T-cell (primary cell): ENCODE measurements around the gene SNTN. TPM values are rescaled to one million over a fixed set of nuclear protein-coding genes. Genes with fewer than 3 reads are reported as not detected.

Source experiments
- ATAC-seq, 4 experiments: fragments of 200-7000 bp in 3 of 4; fragments of 150-1000 bp in 1 of 4; cut with Tn5 transposase; replicated peaks in 1 of 4; 1 replicate in 3 of 4; 2 replicates in 1 of 4; pipeline ENCODE4 v1.10.0; 2021; ENCODE audit warnings: moderate library complexity in 3 of 4, mild to moderate bottlenecking in 2 of 4, moderate number of reproducible peaks in 1 of 4
- CTCF ChIA-PET, 2 donors: fragments of 300-600 bp; sonication (Branson Sonifier 250); formaldehyde crosslinking; loops; one replicate each; lab custom pipeline; 2022; ENCODE audit warnings: antibody characterized with exemption in 2 of 2; lab: Charles Lee
- POLR2A ChIA-PET, 2 donors: fragments of 300-600 bp; sonication (Branson Sonifier 250); formaldehyde crosslinking; loops; one replicate each; lab custom pipeline; 2022; ENCODE audit warnings: antibody characterized with exemption in 2 of 2; lab: Charles Lee
- DNase-seq, 35 experiments: peaks; one replicate each; pipeline versions ENCODE4 v3.0.0 to v3.0.0-alpha.2; 2013 to 2023
- H3K27ac ChIP-seq: one replicate; pipeline ENCODE4 v1.5.1; 2013; ENCODE audit warnings: low read length
- H3K27me3 ChIP-seq, 2 experiments: replicated peaks in 1 of 2; 1 replicate in 1 of 2; 2 replicates in 1 of 2; pipeline versions ENCODE4 v1.6.1 to v1.7.0; 2013; ENCODE audit warnings: low read length in 1 of 2, mixed read lengths in 1 of 2; ENCODE audit not compliant: control insufficient read depth in 2 of 2, insufficient read depth in 2 of 2; ENCODE audit errors: extremely low read depth in 1 of 2
- H3K36me3 ChIP-seq, 2 donors: 1 replicate in 1 of 2; 2 replicates in 1 of 2; pipeline versions ENCODE4 v1.6.1 to v1.7.0; 2013; ENCODE audit warnings: low read length in 1 of 2; ENCODE audit not compliant: control insufficient read depth in 2 of 2, insufficient read depth in 1 of 2; ENCODE audit errors: extremely low read depth in 1 of 2
- H3K4me1 ChIP-seq, 2 experiments: 1 replicate in 1 of 2; 2 replicates in 1 of 2; pipeline versions ENCODE4 v1.6.1 to v1.7.0; 2013; ENCODE audit warnings: low read length in 2 of 2, mixed read lengths in 1 of 2; ENCODE audit not compliant: insufficient read depth in 2 of 2, control insufficient read depth in 1 of 2; ENCODE audit errors: extremely low read depth in 1 of 2
- H3K4me3 ChIP-seq, 2 donors: 1 replicate in 1 of 2; 2 replicates in 1 of 2; pipeline versions ENCODE4 v1.5.1 to v1.7.0; 2013; ENCODE audit warnings: mild to moderate bottlenecking in 2 of 2, low read length in 1 of 2, moderate library complexity in 1 of 2; ENCODE audit not compliant: control insufficient read depth in 1 of 2; ENCODE audit errors: extremely low read depth in 1 of 2
- H3K9me3 ChIP-seq: 2 replicates; pipeline ENCODE4 v1.7.0; 2013
- H3K27ac Mint-ChIP-seq, 2 donors: one replicate each; pipeline ENCODE4 v1.8.0; 2020 to 2021; ENCODE audit warnings: mild to moderate bottlenecking in 2 of 2, mixed read lengths in 2 of 2
- H3K27me3 Mint-ChIP-seq, 2 donors: one replicate each; pipeline ENCODE4 v1.8.0; 2021 to 2022; ENCODE audit warnings: mixed read lengths in 2 of 2
- H3K36me3 Mint-ChIP-seq: one replicate; pipeline ENCODE4 v1.8.0; 2021; ENCODE audit warnings: mixed read lengths
- H3K4me1 Mint-ChIP-seq, 3 donors: one replicate each; pipeline ENCODE4 v1.8.0; 2020 to 2022; ENCODE audit warnings: mixed read lengths in 3 of 3, mild to moderate bottlenecking in 1 of 3
- H3K4me3 Mint-ChIP-seq, 3 donors: one replicate each; pipeline ENCODE4 v1.8.0; 2020 to 2022; ENCODE audit warnings: mild to moderate bottlenecking in 3 of 3, mixed read lengths in 3 of 3, moderate library complexity in 3 of 3
- H3K9me3 Mint-ChIP-seq, 3 donors: one replicate each; pipeline ENCODE4 v1.8.0; 2020 to 2022; ENCODE audit warnings: mixed read lengths in 3 of 3
- WGBS: methylation state at CpG from one replicate; pipeline ENCODE4 v1.1.5; 2013; ENCODE audit warnings: missing lambda C conversion rate; ENCODE audit not compliant: insufficient coverage; 5-methylcytosine and 5-hydroxymethylcytosine counted together
- total RNA-seq, 35 experiments: library from RNA in 6 of 35; stranded (reverse) in 6 of 35; fragments of 120-200 nt in 1 of 35; gene quantifications; one replicate each; pipeline versions ENCODE4 v1.2.1 to v1.2.4 and lab custom pipeline; 2013 to 2026

The SNTN gene
- total RNA-seq, 5 donors from 2014 or later (not counting 1 experiment from before 2014, with no cell fraction given): not detected

DNA sequence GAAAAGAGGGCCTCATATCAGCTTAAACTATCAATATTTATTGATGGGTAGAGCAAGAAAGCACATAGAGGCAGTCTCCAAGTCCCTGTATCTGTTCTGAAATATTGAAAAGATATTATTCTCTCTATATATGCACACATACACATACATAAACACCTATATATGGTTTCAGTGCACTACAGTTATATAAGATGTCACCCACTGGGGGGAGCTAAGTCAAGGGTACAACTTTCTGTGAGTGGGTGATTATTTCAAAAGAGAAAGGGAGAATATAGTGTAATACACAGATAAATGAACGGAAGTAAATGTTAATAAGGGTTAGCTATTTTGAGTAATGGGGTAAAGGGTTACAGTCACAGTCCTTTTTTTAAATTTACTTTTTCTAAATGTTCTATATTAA is 8.8 kb downstream of the SNTN start:
- no peak overlapping the region for H3K27ac ChIP-seq
- WGBS: no CpG with 5 or more reads among the region's 1 CpG
- ChIA-PET CTCF (no interaction called here), POLR2A (no interaction called here)
- Mint-ChIP-seq H3K4me3 (no peak overlapping the region), H3K27me3 (no peaks in the 10 kb centered on the region), H3K36me3 (no peaks in the 10 kb centered on the region), H3K9me3 (no peaks in the 10 kb centered on the region), H3K27ac (no peak overlapping the region), H3K4me1 (no peaks in the 10 kb centered on the region)
- H3K27me3 ChIP-seq: no peaks in the 10 kb centered on the region
- no peaks in the 10 kb centered on the region for H3K9me3 ChIP-seq
- no peak overlapping the region for H3K4me3 ChIP-seq
- ATAC-seq: no peak
- DNase-seq: no peak
- no peaks in the 10 kb centered on the region for H3K4me1 ChIP-seq
- H3K36me3 ChIP-seq: no peaks in the 10 kb centered on the region

DNA sequence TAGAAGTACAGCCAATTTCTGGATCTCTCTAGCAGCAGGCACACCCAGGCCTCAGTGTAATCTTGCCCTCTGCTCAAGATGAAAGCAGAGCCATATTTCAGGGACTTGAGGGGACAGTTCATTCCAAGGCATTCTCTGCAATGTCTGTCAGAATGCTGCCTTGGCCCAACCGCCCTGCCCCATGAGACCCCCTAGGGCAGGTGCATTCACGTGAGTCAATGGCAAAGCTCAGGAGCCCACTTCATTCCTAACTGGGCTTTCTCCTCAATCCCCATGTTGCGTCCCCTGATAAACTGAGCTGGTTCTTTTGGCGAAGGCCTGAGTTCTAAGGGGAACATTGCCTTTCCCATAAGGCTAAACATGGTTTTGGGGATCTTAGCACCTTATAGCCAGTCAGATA is 9.5 kb downstream of the SNTN start:
- 69% methylated on average over 2 of the region's 4 CpGs for WGBS
- no peaks in the 10 kb centered on the region for H3K27me3 ChIP-seq
- H3K27ac Mint-ChIP-seq: no peak overlapping the region
- no peaks in the 10 kb centered on the region for H3K9me3 ChIP-seq
- no peak overlapping the region for H3K4me3 Mint-ChIP-seq
- H3K4me1 Mint-ChIP-seq: no peaks in the 10 kb centered on the region
- H3K4me3 ChIP-seq: no peak overlapping the region
- no peaks in the 10 kb centered on the region for H3K9me3 Mint-ChIP-seq
- no peak overlapping the region for H3K27ac ChIP-seq
- no peak for DNase-seq
- no peaks in the 10 kb centered on the region for H3K4me1 ChIP-seq
- no peaks in the 10 kb centered on the region for H3K27me3 Mint-ChIP-seq
- ChIA-PET CTCF (no interaction called here), POLR2A (no interaction called here)
- no peaks in the 10 kb centered on the region for H3K36me3 Mint-ChIP-seq
- no peak for ATAC-seq
- no peaks in the 10 kb centered on the region for H3K36me3 ChIP-seq

DNA sequence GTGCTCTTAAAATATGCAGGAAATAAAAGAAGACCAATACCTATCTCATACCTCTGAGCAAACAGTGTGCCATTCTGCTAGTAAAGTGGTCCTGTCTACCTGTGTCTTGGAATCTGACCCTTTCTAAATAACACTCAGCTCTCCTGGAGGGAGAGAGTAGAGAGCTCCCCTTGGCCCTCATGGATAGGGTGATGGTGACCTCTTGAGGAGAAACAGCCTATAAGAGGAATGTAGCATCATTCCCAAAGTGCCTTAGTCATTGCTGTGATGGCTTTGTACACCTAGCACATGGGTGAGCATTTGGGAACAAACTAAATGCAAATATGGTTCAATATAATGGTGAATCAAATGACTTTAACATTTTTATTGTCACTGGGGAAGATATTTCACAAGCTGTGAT is 10.0 kb downstream of the SNTN start:
- no peak overlapping the region for H3K27ac ChIP-seq
- no peak overlapping the region for H3K27ac Mint-ChIP-seq
- H3K4me1 Mint-ChIP-seq: no peaks in the 10 kb centered on the region
- H3K4me3 Mint-ChIP-seq: no peak overlapping the region
- H3K27me3 ChIP-seq: no peaks in the 10 kb centered on the region
- no peaks in the 10 kb centered on the region for H3K9me3 Mint-ChIP-seq
- H3K4me3 ChIP-seq: no peak overlapping the region
- no peaks in the 10 kb centered on the region for H3K36me3 ChIP-seq
- CTCF ChIA-PET: no interaction called here
- no peaks in the 10 kb centered on the region for H3K36me3 Mint-ChIP-seq
- H3K27me3 Mint-ChIP-seq: no peaks in the 10 kb centered on the region
- POLR2A ChIA-PET: no interaction called here
- no peaks in the 10 kb centered on the region for H3K4me1 ChIP-seq
- no peak for DNase-seq
- ATAC-seq: no peak
- no peaks in the 10 kb centered on the region for H3K9me3 ChIP-seq

DNA sequence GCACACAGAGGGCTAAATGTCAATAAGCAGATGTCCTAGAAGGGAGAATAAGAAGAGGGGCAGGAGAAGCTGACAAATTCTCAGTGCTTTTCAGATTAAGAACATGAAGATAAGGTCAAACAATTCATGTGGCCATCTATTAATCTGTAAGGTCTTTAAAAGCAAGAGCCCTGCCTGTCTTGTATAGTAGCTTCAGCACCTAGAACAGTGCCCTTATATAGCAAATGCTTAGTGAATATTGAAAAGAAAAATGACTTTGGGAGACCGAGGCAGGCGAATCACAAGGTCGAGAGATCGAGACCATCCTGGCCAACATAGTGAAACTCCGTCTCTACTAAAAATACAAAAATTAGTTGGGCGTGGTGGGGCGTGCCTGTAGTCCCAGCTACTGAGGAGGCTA is 18.1 kb downstream of the SNTN start:
- ATAC-seq: no peak
- ChIA-PET CTCF (no interaction called here), POLR2A (no interaction called here)
- 94% methylated on average over 7 of the region's 7 CpGs for WGBS
- peaks cover 0 to 3% of the 10 kb centered on the region in 2 donors for H3K27me3 Mint-ChIP-seq
- Histone ChIP-seq H3K36me3 (no peaks in the 10 kb centered on the region), H3K9me3 (no peaks in the 10 kb centered on the region), H3K4me3 (no peak overlapping the region), H3K27me3 (no peaks in the 10 kb centered on the region), H3K27ac (no peak overlapping the region), H3K4me1 (no peaks in the 10 kb centered on the region)
- no peak for DNase-seq
- no peaks in the 10 kb centered on the region for H3K36me3 Mint-ChIP-seq
- H3K9me3 Mint-ChIP-seq: peaks cover 0 to 7% (median 0%) of the 10 kb centered on the region in 3 donors
- H3K4me1 Mint-ChIP-seq: no peaks in the 10 kb centered on the region
- no peak overlapping the region for H3K27ac Mint-ChIP-seq
- no peak overlapping the region for H3K4me3 Mint-ChIP-seq

DNA sequence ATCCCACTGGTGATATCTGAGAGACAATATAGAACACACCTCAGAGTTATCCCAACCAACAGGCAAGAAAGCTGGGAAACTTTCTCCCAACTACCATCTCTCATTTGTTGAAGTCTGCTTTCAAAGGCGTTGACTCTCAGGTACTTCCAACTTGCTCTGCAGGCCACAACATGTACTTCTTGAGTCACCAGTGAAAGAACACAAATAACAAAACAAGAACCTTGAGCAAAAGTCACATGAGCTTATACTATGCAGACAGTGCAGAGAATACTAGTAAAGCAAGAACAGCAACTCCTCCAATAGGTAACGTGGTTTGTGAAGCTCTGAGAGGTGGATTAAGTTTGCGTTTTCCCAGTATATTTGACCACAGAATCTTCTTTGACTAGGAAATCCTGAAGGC is 20.6 kb downstream of the SNTN start:
- Mint-ChIP-seq H3K27me3 (peaks cover 0 to under 1% of the 10 kb centered on the region in 2 donors), H3K9me3 (peaks cover 0 to 4% (median 0%) of the 10 kb centered on the region in 3 donors), H3K4me3 (no peak overlapping the region), H3K27ac (no peak overlapping the region), H3K4me1 (no peaks in the 10 kb centered on the region), H3K36me3 (no peaks in the 10 kb centered on the region)
- Histone ChIP-seq H3K27me3 (no peaks in the 10 kb centered on the region), H3K9me3 (no peaks in the 10 kb centered on the region), H3K36me3 (no peaks in the 10 kb centered on the region), H3K4me1 (no peaks in the 10 kb centered on the region), H3K27ac (no peak overlapping the region), H3K4me3 (no peak overlapping the region)
- DNase-seq (no peak), ATAC-seq (no peak)
- 60% methylated on average over 2 of the region's 3 CpGs for WGBS
- ChIA-PET CTCF (no interaction called here), POLR2A (interaction anchor here in 1 of 2 donors (0.6 kb wide), 1 partner anchor 117 kb away, joined by 7 read pairs; no protein-coding TSS in a partner anchor)

- WGBS: 87% methylated on average over 2 of the region's 2 CpGs
- POLR2A ChIA-PET: interaction anchor here in 1 of 2 donors (0.6 kb wide), 1 partner anchor 27 kb away, joined by 3 read pairs; no protein-coding TSS in a partner anchor
- H3K27ac Mint-ChIP-seq: no peak overlapping the region
Measured at GRCh38 chr3:63674586-63674985, 22.1 kb downstream of the SNTN start.

GRCh38 chr3:63679186-63679585 is 26.7 kb downstream of the SNTN start:
- no peak overlapping the region for H3K27ac Mint-ChIP-seq
- H3K4me1 Mint-ChIP-seq: no peaks in the 10 kb centered on the region
- POLR2A ChIA-PET: no interaction called here
- no peaks in the 10 kb centered on the region for H3K36me3 Mint-ChIP-seq
- ATAC-seq (no peak), DNase-seq (no peak)
- no peaks in the 10 kb centered on the region for H3K27me3 ChIP-seq
- no peak overlapping the region for H3K27ac ChIP-seq
- no peak overlapping the region for H3K4me3 ChIP-seq
- WGBS: no CpG with 5 or more reads among the region's 1 CpG
- no peaks in the 10 kb centered on the region for H3K9me3 Mint-ChIP-seq
- no peaks in the 10 kb centered on the region for H3K36me3 ChIP-seq
- CTCF ChIA-PET: no interaction called here
- no peaks in the 10 kb centered on the region for H3K27me3 Mint-ChIP-seq
- H3K4me3 Mint-ChIP-seq: no peak overlapping the region
- no peaks in the 10 kb centered on the region for H3K4me1 ChIP-seq
- no peaks in the 10 kb centered on the region for H3K9me3 ChIP-seq

More at GRCh38 chr3:63674586-63674985, 22.1 kb downstream of the SNTN start:
- Mint-ChIP-seq H3K9me3 (no peaks in the 10 kb centered on the region), H3K27me3 (no peaks in the 10 kb centered on the region), H3K36me3 (no peaks in the 10 kb centered on the region), H3K4me3 (no peak overlapping the region), H3K4me1 (no peaks in the 10 kb centered on the region)
- Histone ChIP-seq H3K36me3 (no peaks in the 10 kb centered on the region), H3K27me3 (no peaks in the 10 kb centered on the region), H3K4me1 (no peaks in the 10 kb centered on the region), H3K27ac (no peak overlapping the region), H3K4me3 (no peak overlapping the region), H3K9me3 (no peaks in the 10 kb centered on the region)
- ATAC-seq (no peak), DNase-seq (no peak)
- CTCF ChIA-PET: no interaction called here
